ENCODE measurements around the gene DRC3. TPM values are rescaled to one million over a fixed set of nuclear protein-coding genes. Genes with fewer than 3 reads are reported as not detected.

DRC3 gene
- polyA plus RNA-seq, 1 donor from 2014 or later: 1.9 TPM

DNA sequence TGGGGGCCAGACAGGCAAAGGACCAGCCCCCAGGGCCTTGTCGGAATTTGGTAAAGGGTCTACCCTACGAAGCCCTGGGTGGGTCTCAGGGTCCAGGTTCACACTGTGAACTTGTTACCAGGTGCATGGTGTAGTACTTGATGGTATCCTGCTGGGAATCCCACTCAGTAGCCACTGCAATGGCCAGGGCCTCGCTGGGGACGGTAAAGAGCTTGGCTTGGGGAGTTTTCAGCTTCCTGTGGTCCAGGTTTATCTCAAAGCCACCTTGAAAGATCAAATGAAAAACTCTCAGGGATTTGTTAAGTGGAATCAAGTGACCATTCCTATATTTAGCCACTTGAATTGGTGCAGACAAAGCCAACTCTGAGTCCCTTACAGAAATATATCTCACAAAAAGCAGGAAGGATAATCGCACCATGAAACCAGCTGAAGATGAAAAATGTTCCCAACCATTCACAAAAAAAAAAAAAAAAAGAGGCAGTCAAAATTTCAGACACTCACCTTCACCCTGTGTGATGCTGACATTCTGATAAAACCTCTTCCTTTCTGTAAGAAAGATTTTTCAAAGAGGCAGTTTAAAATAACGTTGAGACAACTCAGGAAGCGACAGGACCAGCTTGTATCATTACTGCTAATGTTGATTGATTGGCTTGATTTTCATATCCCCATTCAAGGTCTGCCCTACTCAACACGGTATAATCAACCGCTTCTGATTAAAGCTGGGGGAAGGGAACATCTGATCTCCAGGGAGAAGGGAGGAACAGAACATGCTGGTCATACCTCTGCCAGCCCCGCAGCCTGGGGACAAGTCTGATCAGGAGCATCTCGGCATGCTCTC lies 55.7 kb downstream of the DRC3 start:
- Histone ChIP-seq H3K4me3 (ENCODE audit: low read length) (no peak overlapping the region), H3K9me3 (ENCODE audit: low read length) (no peaks in the 10 kb centered on the region), H3K27me3 (ENCODE audit: insufficient read depth, low read depth, low read length) (no peaks in the 10 kb centered on the region), H2AFZ (ENCODE audit: low read depth, low read length) (no peak overlapping the region), H3K36me3 (ENCODE audit: insufficient read depth, low read length) (peaks cover 10% of the 10 kb centered on the region), H3K27ac (ENCODE audit: low read length) (no peak overlapping the region), H3K4me2 (ENCODE audit: low read length) (no peak overlapping the region), H3K9ac (ENCODE audit: low read length) (no peak overlapping the region), H3K79me2 (replicated peaks; ENCODE audit: insufficient read depth, low read length) (peaks cover 7% of the 10 kb centered on the region), H3F3A (ENCODE audit: insufficient read depth, low read length, poor library complexity, severe bottlenecking) (no peaks in the 10 kb centered on the region), H4K20me1 (ENCODE audit: insufficient read depth) (no peaks in the 10 kb centered on the region), H3K9me2 (ENCODE audit: insufficient read depth, low read length) (no peaks in the 10 kb centered on the region)
- TF ChIP-seq EP300 (conservative IDR thresholded peaks at IDR 0.05; ENCODE audit: poor library complexity, severe bottlenecking) (no peak), SMC3 (conservative IDR thresholded peaks at IDR 0.05; ENCODE audit: poor library complexity) (no peak), RAD21 (conservative IDR thresholded peaks at IDR 0.05) (no peak), EZH2 (IDR thresholded peaks at IDR 0.05; ENCODE audit: borderline replicate concordance, insufficient read depth, low read length, poor library complexity, severe bottlenecking) (no peak), TAF1 (IDR thresholded peaks at IDR 0.05; ENCODE audit: low read depth) (no peak), MXI1 (conservative IDR thresholded peaks at IDR 0.05; ENCODE audit: poor library complexity, severe bottlenecking) (no peak), POLR2AphosphoS5 (IDR thresholded peaks at IDR 0.05) (no peak)
- TF ChIP-seq, protein P1, sequence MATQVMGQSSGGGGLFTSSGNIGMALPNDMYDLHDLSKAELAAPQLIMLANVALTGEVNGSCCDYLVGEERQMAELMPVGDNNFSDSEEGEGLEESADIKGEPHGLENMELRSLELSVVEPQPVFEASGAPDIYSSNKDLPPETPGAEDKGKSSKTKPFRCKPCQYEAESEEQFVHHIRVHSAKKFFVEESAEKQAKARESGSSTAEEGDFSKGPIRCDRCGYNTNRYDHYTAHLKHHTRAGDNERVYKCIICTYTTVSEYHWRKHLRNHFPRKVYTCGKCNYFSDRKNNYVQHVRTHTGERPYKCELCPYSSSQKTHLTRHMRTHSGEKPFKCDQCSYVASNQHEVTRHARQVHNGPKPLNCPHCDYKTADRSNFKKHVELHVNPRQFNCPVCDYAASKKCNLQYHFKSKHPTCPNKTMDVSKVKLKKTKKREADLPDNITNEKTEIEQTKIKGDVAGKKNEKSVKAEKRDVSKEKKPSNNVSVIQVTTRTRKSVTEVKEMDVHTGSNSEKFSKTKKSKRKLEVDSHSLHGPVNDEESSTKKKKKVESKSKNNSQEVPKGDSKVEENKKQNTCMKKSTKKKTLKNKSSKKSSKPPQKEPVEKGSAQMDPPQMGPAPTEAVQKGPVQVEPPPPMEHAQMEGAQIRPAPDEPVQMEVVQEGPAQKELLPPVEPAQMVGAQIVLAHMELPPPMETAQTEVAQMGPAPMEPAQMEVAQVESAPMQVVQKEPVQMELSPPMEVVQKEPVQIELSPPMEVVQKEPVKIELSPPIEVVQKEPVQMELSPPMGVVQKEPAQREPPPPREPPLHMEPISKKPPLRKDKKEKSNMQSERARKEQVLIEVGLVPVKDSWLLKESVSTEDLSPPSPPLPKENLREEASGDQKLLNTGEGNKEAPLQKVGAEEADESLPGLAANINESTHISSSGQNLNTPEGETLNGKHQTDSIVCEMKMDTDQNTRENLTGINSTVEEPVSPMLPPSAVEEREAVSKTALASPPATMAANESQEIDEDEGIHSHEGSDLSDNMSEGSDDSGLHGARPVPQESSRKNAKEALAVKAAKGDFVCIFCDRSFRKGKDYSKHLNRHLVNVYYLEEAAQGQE (IDR thresholded peaks at IDR 0.05; ENCODE audit: borderline replicate concordance): no peak
- TF ChIP-seq, protein P2, sequence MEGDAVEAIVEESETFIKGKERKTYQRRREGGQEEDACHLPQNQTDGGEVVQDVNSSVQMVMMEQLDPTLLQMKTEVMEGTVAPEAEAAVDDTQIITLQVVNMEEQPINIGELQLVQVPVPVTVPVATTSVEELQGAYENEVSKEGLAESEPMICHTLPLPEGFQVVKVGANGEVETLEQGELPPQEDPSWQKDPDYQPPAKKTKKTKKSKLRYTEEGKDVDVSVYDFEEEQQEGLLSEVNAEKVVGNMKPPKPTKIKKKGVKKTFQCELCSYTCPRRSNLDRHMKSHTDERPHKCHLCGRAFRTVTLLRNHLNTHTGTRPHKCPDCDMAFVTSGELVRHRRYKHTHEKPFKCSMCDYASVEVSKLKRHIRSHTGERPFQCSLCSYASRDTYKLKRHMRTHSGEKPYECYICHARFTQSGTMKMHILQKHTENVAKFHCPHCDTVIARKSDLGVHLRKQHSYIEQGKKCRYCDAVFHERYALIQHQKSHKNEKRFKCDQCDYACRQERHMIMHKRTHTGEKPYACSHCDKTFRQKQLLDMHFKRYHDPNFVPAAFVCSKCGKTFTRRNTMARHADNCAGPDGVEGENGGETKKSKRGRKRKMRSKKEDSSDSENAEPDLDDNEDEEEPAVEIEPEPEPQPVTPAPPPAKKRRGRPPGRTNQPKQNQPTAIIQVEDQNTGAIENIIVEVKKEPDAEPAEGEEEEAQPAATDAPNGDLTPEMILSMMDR (IDR thresholded peaks at IDR 0.05; ENCODE audit: poor library complexity, severe bottlenecking): no peak

DNA sequence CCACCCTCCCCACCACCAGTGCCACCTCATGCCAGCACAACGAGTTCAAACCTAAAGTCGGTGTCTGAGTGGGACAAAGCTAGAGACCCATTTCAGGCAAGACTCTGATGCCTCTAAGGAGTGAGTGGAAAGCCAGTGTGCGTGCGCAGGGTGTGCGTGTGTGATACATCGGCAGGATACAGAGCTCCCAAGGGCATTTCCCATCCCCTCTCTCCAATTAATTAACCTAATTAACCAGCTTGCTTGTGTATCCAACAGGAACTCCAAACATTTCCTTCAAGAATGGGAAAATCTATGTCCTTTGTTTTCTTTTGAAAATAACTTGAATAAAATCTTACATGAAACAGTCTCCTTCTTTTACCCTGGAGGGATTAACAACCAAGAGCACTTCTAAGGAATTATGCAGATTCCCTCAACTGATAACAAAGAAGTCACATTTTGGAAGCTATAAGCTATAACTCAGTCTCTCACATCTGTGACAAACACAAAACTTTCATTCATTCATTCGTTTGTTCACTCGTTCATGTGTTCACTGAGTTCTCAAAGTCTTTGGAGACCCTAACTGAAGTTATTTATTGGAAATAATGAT lies 56.4 kb downstream of the DRC3 start:
- TF ChIP-seq MXI1 (conservative IDR thresholded peaks at IDR 0.05; ENCODE audit: poor library complexity, severe bottlenecking) (no peak), EZH2 (IDR thresholded peaks at IDR 0.05; ENCODE audit: borderline replicate concordance, insufficient read depth, low read length, poor library complexity, severe bottlenecking) (no peak), POLR2AphosphoS5 (IDR thresholded peaks at IDR 0.05) (no peak), RAD21 (conservative IDR thresholded peaks at IDR 0.05) (no peak), EP300 (conservative IDR thresholded peaks at IDR 0.05; ENCODE audit: poor library complexity, severe bottlenecking) (no peak), SMC3 (conservative IDR thresholded peaks at IDR 0.05; ENCODE audit: poor library complexity) (no peak), TAF1 (IDR thresholded peaks at IDR 0.05; ENCODE audit: low read depth) (no peak)
- TF ChIP-seq, protein P2 (IDR thresholded peaks at IDR 0.05; ENCODE audit: poor library complexity, severe bottlenecking): no peak
- TF ChIP-seq, protein P1 (IDR thresholded peaks at IDR 0.05; ENCODE audit: borderline replicate concordance): no peak
- Histone ChIP-seq H3K27ac (ENCODE audit: low read length) (no peak overlapping the region), H2AFZ (ENCODE audit: low read depth, low read length) (no peak overlapping the region), H3K9me3 (ENCODE audit: low read length) (no peaks in the 10 kb centered on the region), H3K4me2 (ENCODE audit: low read length) (no peak overlapping the region), H3K9ac (ENCODE audit: low read length) (no peak overlapping the region), H4K20me1 (ENCODE audit: insufficient read depth) (no peaks in the 10 kb centered on the region), H3K27me3 (ENCODE audit: insufficient read depth, low read depth, low read length) (no peaks in the 10 kb centered on the region), H3F3A (ENCODE audit: insufficient read depth, low read length, poor library complexity, severe bottlenecking) (no peaks in the 10 kb centered on the region), H3K79me2 (replicated peaks; ENCODE audit: insufficient read depth, low read length) (peaks cover 8% of the 10 kb centered on the region), H3K4me3 (ENCODE audit: low read length) (no peak overlapping the region), H3K36me3 (ENCODE audit: insufficient read depth, low read length) (peaks cover 10% of the 10 kb centered on the region), H3K9me2 (ENCODE audit: insufficient read depth, low read length) (no peaks in the 10 kb centered on the region)

Data from neural cell (in vitro differentiated cells).